DOHH2 (cell line): ENCODE results near the gene CFAP46.

Experiments used
- H3F3A ChIP-seq: fragments of 200-600 bp; sonication (generic), shearing (Covaris generic); 2 replicates; pipeline ENCODE4 v1.6.0; 2016; ENCODE audit warnings: antibody characterized with exemption, mild to moderate bottlenecking; ENCODE audit not compliant: control insufficient read depth, insufficient read depth
- H3K27ac ChIP-seq: fragments of 200-600 bp; sonication (generic); 2 replicates; pipeline ENCODE4 v1.5.1; 2014; ENCODE audit warnings: low read depth, mild to moderate bottlenecking, low read length, moderate library complexity
- H3K27me3 ChIP-seq: fragments of 200-600 bp; sonication (generic); 2 replicates; pipeline ENCODE4 v1.6.1; 2014; ENCODE audit warnings: mild to moderate bottlenecking, low read length, mixed read lengths; ENCODE audit not compliant: control insufficient read depth
- H3K36me3 ChIP-seq: fragments of 200-600 bp; sonication (generic); 2 replicates; pipeline ENCODE4 v1.6.1; 2014; ENCODE audit warnings: mild to moderate bottlenecking, low read length, moderate library complexity, mixed read lengths; ENCODE audit not compliant: control insufficient read depth
- H3K4me1 ChIP-seq: fragments of 200-600 bp; sonication (generic); 2 replicates; pipeline ENCODE4 v1.6.1; 2014; ENCODE audit warnings: mild to moderate bottlenecking, low read length, mixed read lengths; ENCODE audit not compliant: control insufficient read depth
- H3K4me2 ChIP-seq: fragments of 200-600 bp; sonication (generic); 2 replicates; pipeline ENCODE4 v1.6.0; 2014; ENCODE audit warnings: mild to moderate bottlenecking, low read length, moderate library complexity
- H3K4me3 ChIP-seq: fragments of 200-600 bp; sonication (generic); 2 replicates; pipeline ENCODE4 v1.5.1; 2014; ENCODE audit warnings: mild to moderate bottlenecking, low read length, mixed read lengths
- H3K79me2 ChIP-seq: fragments of 200-600 bp; sonication (generic); 2 replicates; pipeline ENCODE4 v1.6.1; 2014; ENCODE audit warnings: mild to moderate bottlenecking, low read length, mixed read lengths; ENCODE audit not compliant: control insufficient read depth
- H3K9me2 ChIP-seq: fragments of 200-600 bp; sonication (generic); replicated peaks from 2 replicates; pipeline ENCODE4 v1.6.1; 2014; ENCODE audit warnings: mild to moderate bottlenecking, low read length, mixed read lengths; ENCODE audit not compliant: control insufficient read depth
- H3K9me3 ChIP-seq: fragments of 200-600 bp; sonication (generic); 2 replicates; pipeline ENCODE4 v1.6.1; 2014; ENCODE audit warnings: antibody characterized with exemption, low read length, mixed read lengths; ENCODE audit not compliant: control insufficient read depth, insufficient read depth
- H4K20me1 ChIP-seq: fragments of 200-600 bp; sonication (generic); 2 replicates; pipeline ENCODE4 v1.6.0; 2014; ENCODE audit warnings: low read depth, mild to moderate bottlenecking, antibody characterized with exemption, low read length, moderate library complexity; ENCODE audit not compliant: control insufficient read depth, insufficient read depth
- EZH2phosphoT487 ChIP-seq: fragments of 200-600 bp; sonication (generic); IDR thresholded peaks from 2 replicates; pipeline ENCODE4 v1.6.1; 2017; ENCODE audit warnings: borderline replicate concordance, mild to moderate bottlenecking, antibody characterized with exemption, low read length, moderate library complexity, mixed read lengths
- TF ChIP-seq, protein P1 (sequence below): fragments of 200-600 bp; sonication (generic); IDR thresholded peaks from one replicate; pipeline ENCODE4 v1.5.1; 2014; ENCODE audit warnings: antibody characterized with exemption, mild to moderate bottlenecking, low read depth, low read length; ENCODE audit not compliant: poor library complexity, severe bottlenecking

CFAP46 gene

GRCh38 chr10:132980426-132981172 is 38.2 kb upstream of the CFAP46 start:
- no peaks in the 10 kb centered on the region for H3F3A ChIP-seq

GRCh38 chr10:132979491-132980425 is 37.4 kb upstream of the CFAP46 start:
- Histone ChIP-seq H3K27me3 (no peaks in the 10 kb centered on the region), H3K4me3 (no peak overlapping the region), H3K79me2 (no peaks in the 10 kb centered on the region), H3K27ac (no peak overlapping the region), H3K36me3 (no peaks in the 10 kb centered on the region), H3F3A (no peaks in the 10 kb centered on the region), H4K20me1 (no peaks in the 10 kb centered on the region), H3K4me1 (no peaks in the 10 kb centered on the region), H3K4me2 (no peak overlapping the region), H3K9me2 (no peaks in the 10 kb centered on the region), H3K9me3 (no peaks in the 10 kb centered on the region; the same call in 1 of the 2 replicates)
- TF ChIP-seq EZH2phosphoT487 = no peak
- TF ChIP-seq, protein P1, sequence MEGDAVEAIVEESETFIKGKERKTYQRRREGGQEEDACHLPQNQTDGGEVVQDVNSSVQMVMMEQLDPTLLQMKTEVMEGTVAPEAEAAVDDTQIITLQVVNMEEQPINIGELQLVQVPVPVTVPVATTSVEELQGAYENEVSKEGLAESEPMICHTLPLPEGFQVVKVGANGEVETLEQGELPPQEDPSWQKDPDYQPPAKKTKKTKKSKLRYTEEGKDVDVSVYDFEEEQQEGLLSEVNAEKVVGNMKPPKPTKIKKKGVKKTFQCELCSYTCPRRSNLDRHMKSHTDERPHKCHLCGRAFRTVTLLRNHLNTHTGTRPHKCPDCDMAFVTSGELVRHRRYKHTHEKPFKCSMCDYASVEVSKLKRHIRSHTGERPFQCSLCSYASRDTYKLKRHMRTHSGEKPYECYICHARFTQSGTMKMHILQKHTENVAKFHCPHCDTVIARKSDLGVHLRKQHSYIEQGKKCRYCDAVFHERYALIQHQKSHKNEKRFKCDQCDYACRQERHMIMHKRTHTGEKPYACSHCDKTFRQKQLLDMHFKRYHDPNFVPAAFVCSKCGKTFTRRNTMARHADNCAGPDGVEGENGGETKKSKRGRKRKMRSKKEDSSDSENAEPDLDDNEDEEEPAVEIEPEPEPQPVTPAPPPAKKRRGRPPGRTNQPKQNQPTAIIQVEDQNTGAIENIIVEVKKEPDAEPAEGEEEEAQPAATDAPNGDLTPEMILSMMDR = no peak

More at GRCh38 chr10:132980426-132981172, 38.2 kb upstream of the CFAP46 start:
- H3K36me3 ChIP-seq = no peaks in the 10 kb centered on the region
- no peak overlapping the region for H3K27ac ChIP-seq
- H3K4me1 ChIP-seq = no peaks in the 10 kb centered on the region
- no peaks in the 10 kb centered on the region; the same call in 1 of the 2 replicates for H3K9me3 ChIP-seq
- H3K4me2 ChIP-seq = no peak overlapping the region
- no peaks in the 10 kb centered on the region for H3K79me2 ChIP-seq
- no peak overlapping the region for H3K4me3 ChIP-seq
- H3K27me3 ChIP-seq = no peaks in the 10 kb centered on the region
- TF ChIP-seq, protein P1 = no peak
- TF ChIP-seq EZH2phosphoT487 = no peak
- H4K20me1 ChIP-seq = no peaks in the 10 kb centered on the region
- no peaks in the 10 kb centered on the region for H3K9me2 ChIP-seq

DNA sequence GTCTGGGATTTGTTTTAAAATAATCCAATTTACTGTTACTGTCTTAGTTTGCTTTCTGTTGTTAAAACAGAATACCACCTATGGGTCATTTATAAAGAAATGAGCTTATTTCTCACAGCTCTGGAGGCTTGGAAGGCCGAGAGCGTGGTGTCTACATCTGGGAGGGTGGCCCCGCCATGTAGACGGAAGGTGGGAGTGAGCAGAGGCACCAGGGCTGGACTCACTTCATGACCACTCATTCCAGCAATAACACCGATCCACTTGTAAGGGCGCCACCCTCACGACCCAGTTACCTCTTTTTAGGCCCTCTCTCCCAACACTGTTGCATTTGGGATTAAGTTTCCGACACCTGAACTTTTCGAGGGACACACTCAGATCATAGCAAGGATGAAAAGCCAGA is 36.2 kb upstream of the CFAP46 start:
- Histone ChIP-seq H3K4me2 (no peak overlapping the region), H3K27ac (no peak overlapping the region), H3K36me3 (no peaks in the 10 kb centered on the region), H3F3A (no peaks in the 10 kb centered on the region), H3K27me3 (no peaks in the 10 kb centered on the region), H4K20me1 (no peaks in the 10 kb centered on the region), H3K9me3 (no peaks in the 10 kb centered on the region; the same call in 1 of the 2 replicates), H3K79me2 (no peaks in the 10 kb centered on the region), H3K9me2 (no peaks in the 10 kb centered on the region), H3K4me3 (no peak overlapping the region), H3K4me1 (no peaks in the 10 kb centered on the region)
- TF ChIP-seq, protein P1 = no peak
- TF ChIP-seq EZH2phosphoT487 = no peak
